GM18517 (cell line): ENCODE results near the gene MMP23B.
"Not testable (repeated sequence)": the region's sequence is repeated elsewhere in the genome, so short reads cannot be mapped to it uniquely, and the experiment has no call there.

ENCODE experiments used
- ATAC-seq: cut with Tn5 transposase; IDR thresholded peaks from one replicate; pipeline ENCODE4 v1.9.1; 2021; ENCODE audit warnings: mild to moderate bottlenecking, moderate library complexity; ENCODE audit not compliant: unreplicated experiment

The MMP23B gene

GRCh38 chr1:1664318-1664717 is 32.3 kb downstream of the MMP23B start:
- not testable (repeated sequence) for ATAC-seq

GRCh38 chr1:1664941-1665814 is 33.2 kb downstream of the MMP23B start:
- no peak for ATAC-seq

- ATAC-seq: no peak
These were observed 33.9 kb downstream of the MMP23B start for GRCh38 chr1:1665815-1666251.

GRCh38 chr1:1666526-1666925 is 34.6 kb downstream of the MMP23B start:
- ATAC-seq: no peak

- ATAC-seq: no peak
These were observed 37.8 kb downstream of the MMP23B start for GRCh38 chr1:1669468-1670440.

GRCh38 chr1:1670866-1671265 is 38.9 kb downstream of the MMP23B start:
- ATAC-seq: no peak

GRCh38 chr1:1671365-1672119 is 39.6 kb downstream of the MMP23B start:
- ATAC-seq: no peak

GRCh38 chr1:1672181-1672965 is 40.4 kb downstream of the MMP23B start:
- no peak for ATAC-seq

GRCh38 chr1:1674806-1675205 is 42.8 kb downstream of the MMP23B start:
- ATAC-seq: not testable (repeated sequence)

GRCh38 chr1:1675218-1675617 is 43.2 kb downstream of the MMP23B start:
- ATAC-seq: not testable (repeated sequence)

GRCh38 chr1:1676087-1676486 is 44.1 kb downstream of the MMP23B start:
- not testable (repeated sequence) for ATAC-seq

- peak; percentile 47 for ATAC-seq
These were observed 46.0 kb downstream of the MMP23B start for GRCh38 chr1:1677718-1678580.

GRCh38 chr1:1678581-1679380 is 46.8 kb downstream of the MMP23B start:
- ATAC-seq: no peak

GRCh38 chr1:1680031-1680911 is 48.3 kb downstream of the MMP23B start:
- no peak for ATAC-seq

GRCh38 chr1:1680912-1681273 is 48.9 kb downstream of the MMP23B start:
- no peak for ATAC-seq

GRCh38 chr1:1683104-1683905 is 51.3 kb downstream of the MMP23B start:
- ATAC-seq: no peak
